ENCODE results near the gene TAF12. TPM values are rescaled to one million over a fixed set of nuclear protein-coding genes. Genes with fewer than 3 reads are reported as not detected.
A peak's percentile ranks its signal among the peaks of the same experiment; 100 is the strongest.

Gene TAF12
- total RNA-seq, 1 donor from 2014 or later, result 17.0 TPM

DNA sequence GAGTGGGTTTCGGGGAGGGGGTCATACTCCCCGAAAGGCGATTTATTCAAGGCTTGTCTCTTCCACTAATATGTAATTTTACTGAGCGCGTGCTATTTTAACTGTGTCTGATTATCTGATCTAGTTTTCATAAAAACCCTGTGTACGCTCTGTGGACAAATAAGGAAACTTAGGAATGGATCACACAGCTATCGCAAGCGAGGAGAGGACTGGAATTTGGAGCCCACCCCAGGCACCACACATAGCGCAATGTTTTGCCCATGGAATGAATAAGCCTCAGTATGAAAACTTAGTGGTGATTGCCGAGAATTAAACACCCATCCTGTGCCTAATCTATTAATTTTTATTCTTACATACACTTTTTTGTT lies 60.6 kb downstream of the TAF12 start:
- peaks cover 29% of the 10 kb centered on the region for H3K4me1 Mint-ChIP-seq (ENCODE audit: unreplicated experiment)
- H3K9me3 Mint-ChIP-seq (ENCODE audit: unreplicated experiment), result no peaks in the 10 kb centered on the region
- TF ChIP-seq CTCF (IDR thresholded peaks at IDR 0.05; ENCODE audit: unreplicated experiment), result no peak
- H3K4me3 Mint-ChIP-seq (ENCODE audit: unreplicated experiment), result peak overlapping the region; percentile 97
- H3K27me3 Mint-ChIP-seq (ENCODE audit: unreplicated experiment), result peaks cover 10% of the 10 kb centered on the region
- DNase-seq (ENCODE audit: low spot score), result no peak
- peak overlapping the region; percentile 80 for H3K27ac Mint-ChIP-seq (ENCODE audit: unreplicated experiment)
- peaks cover 24% of the 10 kb centered on the region for H3K36me3 Mint-ChIP-seq (ENCODE audit: low read depth, unreplicated experiment)

GRCh38 chr1:28581531-28582247 lies 61.2 kb downstream of the TAF12 start:
- Mint-ChIP-seq H3K4me3 (ENCODE audit: unreplicated experiment) (peak overlapping the region; percentile 97), H3K27me3 (ENCODE audit: unreplicated experiment) (peaks cover 8% of the 10 kb centered on the region), H3K4me1 (ENCODE audit: unreplicated experiment) (peaks cover 29% of the 10 kb centered on the region), H3K36me3 (ENCODE audit: low read depth, unreplicated experiment) (peaks cover 24% of the 10 kb centered on the region), H3K9me3 (ENCODE audit: unreplicated experiment) (no peaks in the 10 kb centered on the region), H3K27ac (ENCODE audit: unreplicated experiment) (peak overlapping the region; percentile 80)
- DNase-seq (ENCODE audit: low spot score), result peak; percentile 95
- TF ChIP-seq CTCF (IDR thresholded peaks at IDR 0.05; ENCODE audit: unreplicated experiment), result no peak

- no peak for TF ChIP-seq CTCF (IDR thresholded peaks at IDR 0.05; ENCODE audit: unreplicated experiment)
- H3K4me1 Mint-ChIP-seq (ENCODE audit: unreplicated experiment), result peaks cover 29% of the 10 kb centered on the region
- no peak for DNase-seq (ENCODE audit: low spot score)
- H3K27me3 Mint-ChIP-seq (ENCODE audit: unreplicated experiment), result peaks cover 8% of the 10 kb centered on the region
- peak overlapping the region; percentile 30 for H3K27ac Mint-ChIP-seq (ENCODE audit: unreplicated experiment)
- H3K36me3 Mint-ChIP-seq (ENCODE audit: low read depth, unreplicated experiment), result peaks cover 24% of the 10 kb centered on the region
- H3K4me3 Mint-ChIP-seq (ENCODE audit: unreplicated experiment), result peak overlapping the region; percentile 97
- no peaks in the 10 kb centered on the region for H3K9me3 Mint-ChIP-seq (ENCODE audit: unreplicated experiment)
Measured at GRCh38 chr1:28580722-28581530, 61.9 kb downstream of the TAF12 start.

DNA sequence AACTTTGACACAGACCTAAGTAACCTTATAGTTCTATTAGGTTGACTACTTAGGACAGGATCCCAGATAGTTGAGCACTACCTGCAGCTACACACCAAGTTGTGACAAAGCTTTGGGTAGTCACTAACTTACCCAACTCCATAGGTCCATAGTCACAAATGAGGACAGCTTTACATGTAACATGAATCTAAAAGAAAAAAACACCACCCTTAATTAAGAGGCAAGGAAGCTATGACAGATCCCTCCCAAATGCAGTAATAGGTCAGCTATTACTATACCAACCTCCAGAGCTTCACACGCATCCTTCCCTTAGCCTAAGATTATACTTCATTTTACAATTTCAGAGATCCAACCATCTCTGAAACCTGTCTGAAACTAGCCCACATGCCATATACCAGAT lies 63.5 kb downstream of the TAF12 start:
- no peak for DNase-seq (ENCODE audit: low spot score)
- Mint-ChIP-seq H3K27me3 (ENCODE audit: unreplicated experiment) (peaks cover 8% of the 10 kb centered on the region), H3K27ac (ENCODE audit: unreplicated experiment) (peak overlapping the region; percentile 50), H3K9me3 (ENCODE audit: unreplicated experiment) (no peaks in the 10 kb centered on the region), H3K36me3 (ENCODE audit: low read depth, unreplicated experiment) (peaks cover 24% of the 10 kb centered on the region), H3K4me1 (ENCODE audit: unreplicated experiment) (peaks cover 29% of the 10 kb centered on the region), H3K4me3 (ENCODE audit: unreplicated experiment) (peak overlapping the region; percentile 34)
- TF ChIP-seq CTCF (IDR thresholded peaks at IDR 0.05; ENCODE audit: unreplicated experiment), result no peak
